CD4-positive, alpha-beta T cell (primary cell): ENCODE measurements around the gene SOHLH2. TPM values are rescaled to one million over a fixed set of nuclear protein-coding genes. Genes with fewer than 3 reads are reported as not detected.

Source experiments
- ATAC-seq: fragments of 200-7000 bp; cut with Tn5 transposase; one replicate; pipeline ENCODE4 v1.10.0; 2022; ENCODE audit warnings: mild to moderate bottlenecking; ENCODE audit not compliant: poor library complexity
- CTCF ChIA-PET: fragments of 350-600 bp; sonication (Branson Sonifier 250); formaldehyde crosslinking; loops from one replicate; lab custom pipeline; 2021; ENCODE audit warnings: antibody characterized with exemption, inconsistent platforms; lab: Charles Lee
- POLR2A ChIA-PET: fragments of 350-600 bp; sonication (Branson Sonifier 250); formaldehyde crosslinking; loops from one replicate; lab custom pipeline; 2021; ENCODE audit warnings: antibody characterized with exemption, inconsistent platforms; lab: Charles Lee
- DNase-seq, 14 experiments: peaks; one replicate each; pipeline ENCODE4 v3.0.0-alpha.2; 2013 to 2020; ENCODE audit warnings: mixed read lengths in 2 of 14
- H3K27ac ChIP-seq, 2 donors: one replicate each; pipeline versions ENCODE4 v1.5.1 to v1.7.0; 2013; ENCODE audit warnings: low read length in 2 of 2, low read depth in 1 of 2, mild to moderate bottlenecking in 1 of 2
- H3K27me3 ChIP-seq, 2 experiments: 1 replicate in 1 of 2; 2 replicates in 1 of 2; pipeline versions ENCODE4 v1.6.1 to v1.7.0; 2013; ENCODE audit warnings: low read length in 2 of 2, control low read depth in 1 of 2, mild to moderate bottlenecking in 1 of 2, moderate library complexity in 1 of 2; ENCODE audit not compliant: insufficient read depth in 2 of 2, control insufficient read depth in 1 of 2
- H3K36me3 ChIP-seq: one replicate; pipeline ENCODE4 v1.6.1; 2013; ENCODE audit warnings: low read length, control low read depth; ENCODE audit not compliant: insufficient read depth
- H3K4me1 ChIP-seq: one replicate; pipeline ENCODE4 v1.6.1; 2013; ENCODE audit warnings: low read length, control low read depth; ENCODE audit not compliant: insufficient read depth
- H3K4me3 ChIP-seq: one replicate; pipeline ENCODE4 v1.5.1; 2013; ENCODE audit warnings: mild to moderate bottlenecking, low read length, moderate library complexity
- H3K9me3 ChIP-seq, 2 experiments: 1 replicate in 1 of 2; 2 replicates in 1 of 2; pipeline versions ENCODE4 v1.6.1 to v1.7.0; 2013; ENCODE audit warnings: low read length in 2 of 2, mild to moderate bottlenecking in 2 of 2, control low read depth in 1 of 2, moderate library complexity in 1 of 2; ENCODE audit not compliant: control insufficient read depth in 1 of 2, insufficient read depth in 1 of 2
- H3K27ac Mint-ChIP-seq: one replicate; pipeline ENCODE4 v1.8.0; 2020; ENCODE audit warnings: mixed read lengths
- H3K27me3 Mint-ChIP-seq: one replicate; pipeline ENCODE4 v1.8.0; 2021; ENCODE audit warnings: mixed read lengths
- H3K36me3 Mint-ChIP-seq: one replicate; pipeline ENCODE4 v1.8.0; 2021; ENCODE audit warnings: low read depth, mixed read lengths
- H3K4me1 Mint-ChIP-seq: one replicate; pipeline ENCODE4 v1.8.0; 2021; ENCODE audit warnings: low read depth, mixed read lengths
- H3K4me3 Mint-ChIP-seq: one replicate; pipeline ENCODE4 v1.8.0; 2020; ENCODE audit warnings: mild to moderate bottlenecking, mixed read lengths
- H3K9me3 Mint-ChIP-seq: one replicate; pipeline ENCODE4 v1.8.0; 2020; ENCODE audit warnings: mixed read lengths
- CTCF ChIP-seq: fragments of 200-600 bp; IDR thresholded peaks from one replicate; pipeline ENCODE4 v1.8.0; 2022; ENCODE audit warnings: antibody characterized with exemption, mild to moderate bottlenecking
- intact Hi-C, 2 experiments: fragments of 100-400 bp; cut with DNase I in 1 of 2; cut with micrococcal nuclease in 1 of 2; formaldehyde crosslinking; loops; one replicate each; pipeline versions ENCODE4 v1.15.1 to v1.9.0; 2023 to 2025; cut with DNase I, micrococcal nuclease
- total RNA-seq, 174 experiments: library from RNA in 2 of 174; stranded (reverse) in 2 of 174; gene quantifications; one replicate each; pipeline ENCODE4 v1.2.3 and lab custom pipeline; 2021 to 2026

The SOHLH2 gene
- total RNA-seq, 2 experiments from 2014 or later = not detected

- peaks cover 8% of the 10 kb centered on the region for H3K27me3 Mint-ChIP-seq
- Histone ChIP-seq H3K9me3 (peaks cover 0 to 24% of the 10 kb centered on the region in 2 experiments), H3K4me1 (no peaks in the 10 kb centered on the region), H3K4me3 (no peak overlapping the region), H3K36me3 (no peaks in the 10 kb centered on the region), H3K27me3 (no peaks in the 10 kb centered on the region), H3K27ac (no peak overlapping the region)
- H3K4me1 Mint-ChIP-seq = no peaks in the 10 kb centered on the region
- H3K4me3 Mint-ChIP-seq = no peak overlapping the region
- H3K36me3 Mint-ChIP-seq = no peaks in the 10 kb centered on the region
- no peak overlapping the region for H3K27ac Mint-ChIP-seq
- intact Hi-C loops = no loop called here
- ATAC-seq (no peak), DNase-seq (no peak)
- ChIA-PET POLR2A (no interaction called here), CTCF (no interaction called here)
- H3K9me3 Mint-ChIP-seq = no peaks in the 10 kb centered on the region
- TF ChIP-seq CTCF = no peak
Observed at GRCh38 chr13:36259361-36260137, 45.2 kb upstream of the SOHLH2 start.

GRCh38 chr13:36258831-36259230, 44.5 kb upstream of the SOHLH2 start:
- intact Hi-C loops = no loop called here
- no peak for ATAC-seq
- POLR2A ChIA-PET = no interaction called here

GRCh38 chr13:36251526-36251925, 37.2 kb upstream of the SOHLH2 start:
- intact Hi-C loops = no loop called here
- no peaks in the 10 kb centered on the region for H3K4me1 Mint-ChIP-seq
- no peaks in the 10 kb centered on the region for H3K36me3 ChIP-seq
- no peak overlapping the region for H3K4me3 Mint-ChIP-seq
- no peaks in the 10 kb centered on the region for H3K36me3 Mint-ChIP-seq
- H3K4me1 ChIP-seq = no peaks in the 10 kb centered on the region
- H3K27ac ChIP-seq = no peak overlapping the region
- POLR2A ChIA-PET = no interaction called here
- no peaks in the 10 kb centered on the region for H3K9me3 Mint-ChIP-seq
- CTCF ChIA-PET = no interaction called here
- no peak overlapping the region for H3K4me3 ChIP-seq
- DNase-seq = no peak
- peaks cover 0 to 5% of the 10 kb centered on the region in 2 experiments for H3K9me3 ChIP-seq
- TF ChIP-seq CTCF = no peak
- ATAC-seq = no peak
- H3K27me3 Mint-ChIP-seq = peaks cover 3% of the 10 kb centered on the region
- no peaks in the 10 kb centered on the region for H3K27me3 ChIP-seq
- H3K27ac Mint-ChIP-seq = no peak overlapping the region

More at GRCh38 chr13:36258831-36259230, 44.5 kb upstream of the SOHLH2 start:
- no peak overlapping the region for H3K27ac Mint-ChIP-seq
- no peaks in the 10 kb centered on the region for H3K4me1 Mint-ChIP-seq
- H3K9me3 ChIP-seq = peaks cover 0 to 24% of the 10 kb centered on the region in 2 experiments
- no peaks in the 10 kb centered on the region for H3K9me3 Mint-ChIP-seq
- no peak overlapping the region for H3K4me3 Mint-ChIP-seq
- H3K27ac ChIP-seq = no peak overlapping the region
- no peak for TF ChIP-seq CTCF
- peaks cover 8% of the 10 kb centered on the region for H3K27me3 Mint-ChIP-seq
- no peaks in the 10 kb centered on the region for H3K36me3 Mint-ChIP-seq
- CTCF ChIA-PET = no interaction called here
- no peak for DNase-seq
- H3K27me3 ChIP-seq = no peaks in the 10 kb centered on the region
- H3K4me1 ChIP-seq = no peaks in the 10 kb centered on the region
- H3K4me3 ChIP-seq = no peak overlapping the region
- no peaks in the 10 kb centered on the region for H3K36me3 ChIP-seq
